ENCODE results near the gene PROK1.

Gene PROK1

GRCh38 chr1:110471131-110471530 lies 20.2 kb downstream of the PROK1 start:
- no peak overlapping the region for H3K27ac ChIP-seq (ENCODE audit: insufficient read depth in 1 of 2, low read depth in 1 of 2, low read length in 2 of 2, poor library complexity in 1 of 2, severe bottlenecking in 2 of 2)
- H3K4me3 ChIP-seq (ENCODE audit: control insufficient read depth in 1 of 7, extremely low read depth in 1 of 7, insufficient read depth in 4 of 7, low read depth in 2 of 7, low read length in 6 of 7), result no peak overlapping the region
- CTCF ChIA-PET, result interaction anchor here (8.1 kb wide), 1 partner anchor 26 kb away, joined by 96 read pairs; no protein-coding TSS in a partner anchor
- WGBS (ENCODE audit: insufficient coverage), result 83% methylated on average over 1 of the region's 3 CpGs
- H3K4me1 ChIP-seq (ENCODE audit: control extremely low read depth in 1 of 4, control insufficient read depth in 4 of 4, insufficient read depth in 4 of 4, low read length in 3 of 4), result no peaks in the 10 kb centered on the region
- H3K9me3 ChIP-seq (ENCODE audit: control extremely low read depth in 1 of 5, control insufficient read depth in 4 of 5, insufficient read depth in 2 of 5, low read depth in 1 of 5, low read length in 4 of 5), result no peaks in the 10 kb centered on the region
- no peaks in the 10 kb centered on the region for H3K36me3 ChIP-seq (ENCODE audit: control insufficient read depth in 4 of 4, insufficient read depth in 4 of 4, low read length in 3 of 4)
- POLR2A ChIA-PET, result no interaction called here
- DNase-seq, result no peak
- H3K27me3 ChIP-seq (replicated peaks in 2 of 5; ENCODE audit: control insufficient read depth in 4 of 5, insufficient read depth in 5 of 5, low read length in 4 of 5), result peaks cover 0 to 4% (median 2%) of the 10 kb centered on the region in 5 experiments

- no peaks in the 10 kb centered on the region for H3K4me1 ChIP-seq (ENCODE audit: control extremely low read depth in 1 of 4, control insufficient read depth in 4 of 4, insufficient read depth in 4 of 4, low read length in 3 of 4)
- DNase-seq, result no peak
- POLR2A ChIA-PET, result no interaction called here
- no peaks in the 10 kb centered on the region for H3K9me3 ChIP-seq (ENCODE audit: control extremely low read depth in 1 of 5, control insufficient read depth in 4 of 5, insufficient read depth in 2 of 5, low read depth in 1 of 5, low read length in 4 of 5)
- H3K4me3 ChIP-seq (ENCODE audit: control insufficient read depth in 1 of 7, extremely low read depth in 1 of 7, insufficient read depth in 4 of 7, low read depth in 2 of 7, low read length in 6 of 7), result no peak overlapping the region
- CTCF ChIA-PET, result interaction anchor here (1.2 to 2.2 kb wide), 4 partner anchors 12 to 25 kb away, joined by 4 to 11 read pairs (median 8); no protein-coding TSS in a partner anchor
- no peaks in the 10 kb centered on the region for H3K36me3 ChIP-seq (ENCODE audit: control insufficient read depth in 4 of 4, insufficient read depth in 4 of 4, low read length in 3 of 4)
- WGBS (ENCODE audit: insufficient coverage), result 85% methylated on average over 10 of the region's 10 CpGs
- H3K27me3 ChIP-seq (replicated peaks in 2 of 5; ENCODE audit: control insufficient read depth in 4 of 5, insufficient read depth in 5 of 5, low read length in 4 of 5), result peaks cover 0 to 4% (median 2%) of the 10 kb centered on the region in 5 experiments
- no peak overlapping the region for H3K27ac ChIP-seq (ENCODE audit: insufficient read depth in 1 of 2, low read depth in 1 of 2, low read length in 2 of 2, poor library complexity in 1 of 2, severe bottlenecking in 2 of 2)
Observed at GRCh38 chr1:110472546-110472945, 21.6 kb downstream of the PROK1 start.

- Histone ChIP-seq H3K27ac (ENCODE audit: insufficient read depth in 1 of 2, low read depth in 1 of 2, low read length in 2 of 2, poor library complexity in 1 of 2, severe bottlenecking in 2 of 2) (no peak overlapping the region), H3K27me3 (replicated peaks in 2 of 5; ENCODE audit: control insufficient read depth in 4 of 5, insufficient read depth in 5 of 5, low read length in 4 of 5) (peaks cover 0 to 4% (median 2%) of the 10 kb centered on the region in 5 experiments), H3K9me3 (ENCODE audit: control extremely low read depth in 1 of 5, control insufficient read depth in 4 of 5, insufficient read depth in 2 of 5, low read depth in 1 of 5, low read length in 4 of 5) (no peaks in the 10 kb centered on the region), H3K4me1 (ENCODE audit: control extremely low read depth in 1 of 4, control insufficient read depth in 4 of 4, insufficient read depth in 4 of 4, low read length in 3 of 4) (no peaks in the 10 kb centered on the region), H3K36me3 (ENCODE audit: control insufficient read depth in 4 of 4, insufficient read depth in 4 of 4, low read length in 3 of 4) (no peaks in the 10 kb centered on the region), H3K4me3 (ENCODE audit: control insufficient read depth in 1 of 7, extremely low read depth in 1 of 7, insufficient read depth in 4 of 7, low read depth in 2 of 7, low read length in 6 of 7) (no peak overlapping the region)
- CTCF ChIA-PET, result interaction anchor here (0.8 to 2.2 kb wide), 6 partner anchors 9 to 278 kb away, joined by 3 to 11 read pairs (median 4); no protein-coding TSS in a partner anchor
- WGBS (ENCODE audit: insufficient coverage), result 97% methylated on average over 5 of the region's 6 CpGs
- POLR2A ChIA-PET, result no interaction called here
- no peak for DNase-seq
Observed at GRCh38 chr1:110474444-110474843, 23.5 kb downstream of the PROK1 start.

GRCh38 chr1:110475362-110476027 lies 24.5 kb downstream of the PROK1 start:
- Histone ChIP-seq H3K27me3 (replicated peaks in 2 of 5; ENCODE audit: control insufficient read depth in 4 of 5, insufficient read depth in 5 of 5, low read length in 4 of 5) (peaks cover 0 to 4% (median 2%) of the 10 kb centered on the region in 5 experiments), H3K9me3 (ENCODE audit: control extremely low read depth in 1 of 5, control insufficient read depth in 4 of 5, insufficient read depth in 2 of 5, low read depth in 1 of 5, low read length in 4 of 5) (no peaks in the 10 kb centered on the region), H3K4me3 (ENCODE audit: control insufficient read depth in 1 of 7, extremely low read depth in 1 of 7, insufficient read depth in 4 of 7, low read depth in 2 of 7, low read length in 6 of 7) (no peak overlapping the region), H3K27ac (ENCODE audit: insufficient read depth in 1 of 2, low read depth in 1 of 2, low read length in 2 of 2, poor library complexity in 1 of 2, severe bottlenecking in 2 of 2) (no peak overlapping the region), H3K4me1 (ENCODE audit: control extremely low read depth in 1 of 4, control insufficient read depth in 4 of 4, insufficient read depth in 4 of 4, low read length in 3 of 4) (no peaks in the 10 kb centered on the region), H3K36me3 (ENCODE audit: control insufficient read depth in 4 of 4, insufficient read depth in 4 of 4, low read length in 3 of 4) (no peaks in the 10 kb centered on the region)
- CTCF ChIA-PET, result interaction anchor here (8.0 kb wide), 1 partner anchor 22 kb away, joined by 68 read pairs; no protein-coding TSS in a partner anchor
- POLR2A ChIA-PET, result no interaction called here
- 100% methylated on average over 5 of the region's 5 CpGs for WGBS (ENCODE audit: insufficient coverage)
- DNase-seq, result no peak

GRCh38 chr1:110476028-110476765 lies 25.2 kb downstream of the PROK1 start:
- DNase-seq, result no peak
- Histone ChIP-seq H3K4me3 (ENCODE audit: control insufficient read depth in 1 of 7, extremely low read depth in 1 of 7, insufficient read depth in 4 of 7, low read depth in 2 of 7, low read length in 6 of 7) (no peak overlapping the region), H3K4me1 (ENCODE audit: control extremely low read depth in 1 of 4, control insufficient read depth in 4 of 4, insufficient read depth in 4 of 4, low read length in 3 of 4) (no peaks in the 10 kb centered on the region), H3K27ac (ENCODE audit: insufficient read depth in 1 of 2, low read depth in 1 of 2, low read length in 2 of 2, poor library complexity in 1 of 2, severe bottlenecking in 2 of 2) (no peak overlapping the region), H3K9me3 (ENCODE audit: control extremely low read depth in 1 of 5, control insufficient read depth in 4 of 5, insufficient read depth in 2 of 5, low read depth in 1 of 5, low read length in 4 of 5) (no peaks in the 10 kb centered on the region), H3K36me3 (ENCODE audit: control insufficient read depth in 4 of 4, insufficient read depth in 4 of 4, low read length in 3 of 4) (no peaks in the 10 kb centered on the region), H3K27me3 (replicated peaks in 2 of 5; ENCODE audit: control insufficient read depth in 4 of 5, insufficient read depth in 5 of 5, low read length in 4 of 5) (peaks cover 0 to 4% (median under 1%) of the 10 kb centered on the region in 5 experiments)
- ChIA-PET POLR2A (no interaction called here), CTCF (interaction anchor here (1.5 to 8.0 kb wide), 3 partner anchors 14 to 21 kb away, joined by 4 to 68 read pairs (median 6); no protein-coding TSS in a partner anchor)
- WGBS (ENCODE audit: insufficient coverage), result 73% methylated on average over 6 of the region's 10 CpGs

GRCh38 chr1:110477041-110477440 lies 26.1 kb downstream of the PROK1 start:
- WGBS (ENCODE audit: insufficient coverage), result 87% methylated on average over 2 of the region's 2 CpGs
- Histone ChIP-seq H3K9me3 (ENCODE audit: control extremely low read depth in 1 of 5, control insufficient read depth in 4 of 5, insufficient read depth in 2 of 5, low read depth in 1 of 5, low read length in 4 of 5) (no peaks in the 10 kb centered on the region), H3K27ac (ENCODE audit: insufficient read depth in 1 of 2, low read depth in 1 of 2, low read length in 2 of 2, poor library complexity in 1 of 2, severe bottlenecking in 2 of 2) (no peak overlapping the region), H3K4me1 (ENCODE audit: control extremely low read depth in 1 of 4, control insufficient read depth in 4 of 4, insufficient read depth in 4 of 4, low read length in 3 of 4) (peaks cover 0 to under 1% (median 0%) of the 10 kb centered on the region in 4 experiments), H3K36me3 (ENCODE audit: control insufficient read depth in 4 of 4, insufficient read depth in 4 of 4, low read length in 3 of 4) (no peaks in the 10 kb centered on the region), H3K4me3 (ENCODE audit: control insufficient read depth in 1 of 7, extremely low read depth in 1 of 7, insufficient read depth in 4 of 7, low read depth in 2 of 7, low read length in 6 of 7) (no peak overlapping the region), H3K27me3 (replicated peaks in 2 of 5; ENCODE audit: control insufficient read depth in 4 of 5, insufficient read depth in 5 of 5, low read length in 4 of 5) (peaks cover 0 to 4% (median 0%) of the 10 kb centered on the region in 5 experiments)
- CTCF ChIA-PET, result interaction anchor here (0.9 to 8.0 kb wide), 4 partner anchors 10 to 21 kb away, joined by 3 to 68 read pairs (median 5); no protein-coding TSS in a partner anchor
- peak in 2 of 3 donors; percentile 40 to 51 for DNase-seq
- POLR2A ChIA-PET, result no interaction called here
